Sigmoid colon (tissue), 3 donors: Measurements from ENCODE around the gene PAM16.

Experiments
- POLR2A ChIP-seq, 2 donors: fragments of 450-650 bp; IDR thresholded peaks; one replicate each; pipeline ENCODE4 v1.6.1; 2016; ENCODE audit warnings: antibody characterized with exemption in 2 of 2, mild to moderate bottlenecking in 2 of 2, moderate library complexity in 2 of 2
- TF ChIP-seq, protein P1 (sequence below), 4 experiments: fragments of 450-650 bp in 3 of 4; fragments of 200-600 bp in 1 of 4; IDR thresholded peaks; one replicate each; pipeline ENCODE4 v1.5.1; 2016 to 2019; ENCODE audit warnings: antibody characterized with exemption in 4 of 4, mild to moderate bottlenecking in 3 of 4, moderate library complexity in 2 of 4

- TF ChIP-seq, protein P1, sequence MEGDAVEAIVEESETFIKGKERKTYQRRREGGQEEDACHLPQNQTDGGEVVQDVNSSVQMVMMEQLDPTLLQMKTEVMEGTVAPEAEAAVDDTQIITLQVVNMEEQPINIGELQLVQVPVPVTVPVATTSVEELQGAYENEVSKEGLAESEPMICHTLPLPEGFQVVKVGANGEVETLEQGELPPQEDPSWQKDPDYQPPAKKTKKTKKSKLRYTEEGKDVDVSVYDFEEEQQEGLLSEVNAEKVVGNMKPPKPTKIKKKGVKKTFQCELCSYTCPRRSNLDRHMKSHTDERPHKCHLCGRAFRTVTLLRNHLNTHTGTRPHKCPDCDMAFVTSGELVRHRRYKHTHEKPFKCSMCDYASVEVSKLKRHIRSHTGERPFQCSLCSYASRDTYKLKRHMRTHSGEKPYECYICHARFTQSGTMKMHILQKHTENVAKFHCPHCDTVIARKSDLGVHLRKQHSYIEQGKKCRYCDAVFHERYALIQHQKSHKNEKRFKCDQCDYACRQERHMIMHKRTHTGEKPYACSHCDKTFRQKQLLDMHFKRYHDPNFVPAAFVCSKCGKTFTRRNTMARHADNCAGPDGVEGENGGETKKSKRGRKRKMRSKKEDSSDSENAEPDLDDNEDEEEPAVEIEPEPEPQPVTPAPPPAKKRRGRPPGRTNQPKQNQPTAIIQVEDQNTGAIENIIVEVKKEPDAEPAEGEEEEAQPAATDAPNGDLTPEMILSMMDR (IDR thresholded peaks at IDR 0.05): no peak
- no peak for TF ChIP-seq POLR2A (IDR thresholded peaks at IDR 0.05)
Observed at GRCh38 chr16:4387781-4388180, 36.7 kb upstream of the PAM16 start.
